ENCODE measurements around the gene OR6M1.

OR6M1 gene, protein sequence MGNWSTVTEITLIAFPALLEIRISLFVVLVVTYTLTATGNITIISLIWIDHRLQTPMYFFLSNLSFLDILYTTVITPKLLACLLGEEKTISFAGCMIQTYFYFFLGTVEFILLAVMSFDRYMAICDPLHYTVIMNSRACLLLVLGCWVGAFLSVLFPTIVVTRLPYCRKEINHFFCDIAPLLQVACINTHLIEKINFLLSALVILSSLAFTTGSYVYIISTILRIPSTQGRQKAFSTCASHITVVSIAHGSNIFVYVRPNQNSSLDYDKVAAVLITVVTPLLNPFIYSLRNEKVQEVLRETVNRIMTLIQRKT

GRCh38 chr11:123806249-123806648 lies at the start of gene OR6M1:
Gene OR6M1, minus strand, starts transcription at chr11:123806349. Its CDS starts 0 bp downstream, at chr11:123806349.
- DNase-seq = no peak

DNA sequence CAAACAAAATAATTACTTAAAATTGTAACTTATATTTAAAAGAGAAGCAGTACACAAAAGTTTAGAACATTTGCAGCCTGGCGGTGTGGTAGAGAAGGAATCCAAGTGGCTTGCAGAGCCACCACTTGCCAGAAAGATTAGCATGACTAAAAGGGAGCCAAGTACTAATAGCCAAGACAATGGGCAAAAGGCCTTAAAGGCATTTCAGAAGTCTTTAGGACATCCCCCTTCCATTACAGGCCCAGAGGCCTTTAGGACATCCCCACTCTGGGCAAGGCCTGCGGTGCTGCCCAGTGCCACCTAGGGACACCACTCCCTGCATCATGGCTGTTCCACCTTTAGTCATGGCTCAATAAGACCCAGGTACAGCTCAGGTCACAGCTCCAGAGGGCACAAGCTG lies 46.9 kb upstream of the OR6M1 start:
- no peak for DNase-seq

DNA sequence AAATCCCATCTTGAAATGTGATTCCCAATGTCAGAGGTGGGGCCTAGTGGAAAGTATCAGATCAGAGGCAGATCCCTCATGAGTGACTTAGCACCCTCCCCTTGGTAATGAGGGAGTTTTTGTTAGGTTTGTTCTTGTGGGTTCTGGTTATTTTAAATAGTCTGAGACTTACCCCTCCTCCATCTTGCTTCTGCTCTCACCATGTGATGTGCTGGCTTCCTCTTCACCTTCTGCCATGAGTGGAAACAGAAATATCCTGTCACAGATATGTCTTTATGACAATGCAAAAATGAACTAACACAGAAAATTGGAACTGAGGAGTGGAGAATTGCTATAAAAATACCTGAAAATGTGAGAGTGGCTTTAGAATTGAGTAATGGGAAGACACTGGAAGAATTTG lies 46.2 kb upstream of the OR6M1 start:
- DNase-seq = no peak

DNA sequence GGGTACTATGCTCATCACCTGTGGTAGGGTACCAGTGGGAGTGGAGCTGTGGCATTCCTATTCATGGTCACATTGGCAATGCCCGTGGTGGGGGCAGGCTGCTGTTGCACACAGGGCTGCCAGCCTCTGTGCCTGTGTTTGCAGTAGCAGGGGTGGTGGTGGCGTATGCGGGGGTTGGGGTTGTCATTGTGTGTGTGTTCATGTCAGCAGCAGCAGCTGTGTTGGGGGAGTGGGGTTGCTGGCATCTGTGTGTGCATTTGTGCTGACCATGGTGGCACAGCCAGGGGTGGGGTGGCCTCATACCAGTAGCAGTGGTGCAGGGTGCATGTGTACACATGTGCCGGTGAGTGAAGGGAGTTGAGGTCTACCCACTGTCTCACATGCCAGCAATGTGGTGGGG lies 45.0 kb upstream of the OR6M1 start:
- no peak for DNase-seq

DNA sequence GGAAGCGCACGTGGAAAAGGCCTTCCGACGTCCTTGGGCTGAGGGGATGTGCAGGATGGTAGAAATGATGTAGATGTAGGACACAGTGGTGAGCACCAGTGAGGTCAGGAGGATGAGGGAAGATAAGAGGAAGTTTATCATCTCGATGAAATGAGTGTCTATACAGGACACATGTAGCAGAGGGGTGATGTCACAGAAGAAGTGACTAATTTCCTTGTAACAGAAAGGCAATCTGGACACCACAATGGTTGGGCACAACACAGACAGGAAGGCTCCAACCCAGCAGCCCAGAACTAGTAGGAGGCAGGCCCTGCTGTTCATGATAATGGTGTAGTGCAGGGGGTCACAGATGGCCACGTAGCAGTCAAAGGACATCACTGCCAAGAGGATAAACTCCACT lies 35.0 kb upstream of the OR6M1 start:
- no peak for DNase-seq

DNA sequence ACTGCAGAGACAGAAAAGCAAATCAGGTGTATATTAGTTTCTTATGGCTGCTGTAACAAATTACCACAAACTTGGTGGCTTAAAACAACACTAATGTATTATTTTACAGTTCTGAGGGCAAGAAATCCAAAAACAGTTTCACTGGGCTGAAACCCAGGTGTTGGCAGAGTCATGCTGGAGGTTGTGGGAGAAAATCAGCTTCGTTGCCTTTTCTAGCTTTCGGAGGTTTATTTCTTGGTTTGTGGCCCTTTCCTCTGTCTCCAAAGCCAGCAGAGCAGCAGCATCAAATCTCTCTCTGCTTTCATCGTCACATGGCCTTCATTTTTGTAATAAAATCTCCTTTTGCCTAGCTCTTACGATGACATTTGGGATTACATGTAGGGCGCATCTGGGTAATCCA lies 33.0 kb upstream of the OR6M1 start:
- no peak for DNase-seq

DNA sequence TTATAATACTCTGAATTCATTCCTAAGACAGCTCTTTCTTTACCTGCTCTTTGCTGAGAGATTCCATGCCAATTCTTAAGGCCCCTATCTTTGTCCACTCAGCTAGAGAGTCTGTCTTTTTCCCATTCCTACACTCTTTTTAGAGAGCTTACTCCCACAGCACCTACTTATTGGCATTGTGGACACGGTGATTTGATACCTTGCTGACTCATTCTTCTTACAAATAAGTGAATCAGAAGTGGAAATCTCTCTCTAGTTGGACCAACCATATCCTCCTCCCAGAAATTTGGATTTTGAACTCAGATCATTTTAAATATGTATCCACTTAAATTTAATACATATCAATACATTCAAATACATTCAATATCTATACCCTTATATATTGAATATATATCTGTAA lies 32.5 kb upstream of the OR6M1 start:
- DNase-seq = no peak

DNA sequence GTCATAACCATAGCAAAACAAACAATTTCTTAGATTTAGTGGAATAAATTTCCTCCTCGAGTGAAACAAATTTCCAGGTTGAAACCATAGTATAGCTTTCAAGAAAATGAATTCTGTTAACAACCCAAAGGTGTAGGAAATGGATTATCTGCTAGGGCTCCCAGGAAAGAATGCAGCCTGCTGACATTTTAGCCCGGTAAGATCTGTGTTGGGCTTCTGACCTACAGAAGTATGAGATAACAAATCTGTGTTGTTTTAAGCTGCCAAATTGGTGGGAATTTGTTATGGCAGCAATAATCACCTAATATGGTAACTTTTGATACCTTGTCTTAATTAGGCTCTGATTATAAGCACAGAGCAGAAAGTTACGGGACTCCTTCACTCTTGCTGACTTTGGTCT lies 32.0 kb upstream of the OR6M1 start:
- no peak for DNase-seq

DNA sequence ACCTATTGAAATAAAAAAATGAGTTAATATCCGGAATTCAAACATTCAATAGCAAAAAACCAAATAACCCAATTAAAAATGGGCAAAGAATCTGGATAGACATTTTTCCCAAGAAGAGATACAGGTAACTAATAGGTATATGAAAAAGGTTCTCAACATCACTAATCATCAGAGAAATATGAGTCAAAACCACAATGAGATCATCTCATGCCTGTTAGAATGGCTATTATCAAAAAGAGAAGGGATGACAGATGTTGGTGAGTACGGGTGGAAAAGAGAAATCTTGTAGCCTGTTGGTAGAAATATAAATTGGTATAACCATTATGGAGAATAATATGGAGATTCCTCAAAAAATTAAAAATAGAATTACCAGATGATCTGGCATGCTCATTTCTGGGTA lies 26.9 kb upstream of the OR6M1 start:
- no peak for DNase-seq

- DNase-seq = no peak
Measured at GRCh38 chr11:123829745-123830144, 23.6 kb upstream of the OR6M1 start.

DNA sequence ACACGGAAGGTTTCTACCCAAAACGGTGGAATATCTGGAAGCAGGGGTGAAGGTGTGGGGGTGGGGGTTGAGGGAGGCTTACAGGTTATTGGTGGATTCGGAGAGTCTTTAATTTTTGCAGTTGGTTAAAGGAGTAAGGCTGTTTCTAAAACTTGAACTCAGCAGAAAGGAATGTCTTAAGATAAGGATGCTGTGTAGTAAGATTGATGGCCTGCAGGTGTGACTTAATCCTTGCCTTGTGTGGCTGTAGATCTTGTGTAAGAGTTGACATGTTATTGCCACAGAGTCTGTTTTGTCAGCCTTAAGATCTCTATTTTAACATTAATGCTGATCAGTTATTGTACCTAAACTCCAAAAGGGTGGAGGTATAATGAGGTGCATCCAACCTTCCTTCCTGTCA lies 16.4 kb upstream of the OR6M1 start:
- DNase-seq = no peak

DNA sequence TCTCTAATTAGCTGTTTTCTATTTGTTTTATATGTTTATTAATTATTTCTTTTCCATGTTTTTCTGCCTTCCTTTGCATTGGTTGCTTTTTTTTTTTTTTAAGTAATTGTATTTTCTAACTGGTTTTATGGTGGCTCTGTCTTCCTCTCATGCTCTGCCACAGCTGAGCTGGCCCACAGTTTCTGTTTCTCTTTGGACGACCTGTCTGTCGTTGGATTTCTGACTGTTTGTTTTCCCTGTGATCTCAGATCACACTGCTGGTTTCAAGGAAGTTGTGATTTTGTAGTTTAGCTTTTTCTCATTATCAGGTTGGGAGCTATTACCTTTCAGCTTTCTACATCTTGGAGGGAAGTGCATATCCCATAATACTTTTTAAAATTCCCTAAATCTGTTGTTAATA lies 15.9 kb upstream of the OR6M1 start:
- DNase-seq = no peak

GRCh38 chr11:123815122-123815521 lies 9.0 kb upstream of the OR6M1 start:
- no peak for DNase-seq

GRCh38 chr11:123801765-123802164 lies 4.4 kb downstream of the OR6M1 start:
- DNase-seq = no peak

DNA sequence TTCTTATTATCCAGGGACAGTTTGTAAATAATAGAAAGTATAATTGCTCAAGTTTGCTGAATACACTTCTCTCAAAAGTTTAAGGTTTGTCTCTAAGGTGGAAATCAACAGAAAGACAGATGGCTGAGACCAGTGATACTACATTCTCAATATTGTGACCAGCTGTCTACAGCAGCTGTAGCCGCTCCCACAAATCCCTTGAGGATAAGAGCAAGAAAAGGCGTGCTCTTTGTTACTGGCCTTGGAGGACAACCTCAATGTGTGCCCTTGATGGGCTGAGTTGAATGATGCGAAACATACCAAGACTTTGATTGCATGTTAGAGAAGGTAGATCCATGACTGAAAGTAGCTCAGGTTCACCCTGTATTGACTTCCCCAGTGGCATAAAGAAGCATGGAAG lies 6.1 kb downstream of the OR6M1 start:
- DNase-seq = no peak

DNA sequence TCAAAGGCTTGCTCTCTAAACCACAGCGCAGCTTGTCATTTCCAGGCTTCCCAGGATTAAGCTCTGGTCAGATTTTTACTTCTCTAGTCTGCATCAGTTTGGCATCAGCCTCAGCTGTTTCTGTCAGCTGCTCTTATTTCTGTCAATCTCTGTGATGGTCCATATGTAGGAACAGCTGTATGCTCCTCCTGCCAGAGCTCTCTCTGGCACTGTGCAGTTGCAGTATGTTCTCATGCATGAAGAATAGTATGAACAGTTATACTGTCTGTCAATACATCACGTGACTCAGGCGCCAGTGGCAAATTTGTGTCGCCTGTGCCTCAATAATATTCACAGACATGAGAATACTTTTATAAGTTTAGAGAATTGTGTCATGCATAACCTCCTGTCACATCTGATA lies 6.7 kb downstream of the OR6M1 start:
- DNase-seq = no peak

DNA sequence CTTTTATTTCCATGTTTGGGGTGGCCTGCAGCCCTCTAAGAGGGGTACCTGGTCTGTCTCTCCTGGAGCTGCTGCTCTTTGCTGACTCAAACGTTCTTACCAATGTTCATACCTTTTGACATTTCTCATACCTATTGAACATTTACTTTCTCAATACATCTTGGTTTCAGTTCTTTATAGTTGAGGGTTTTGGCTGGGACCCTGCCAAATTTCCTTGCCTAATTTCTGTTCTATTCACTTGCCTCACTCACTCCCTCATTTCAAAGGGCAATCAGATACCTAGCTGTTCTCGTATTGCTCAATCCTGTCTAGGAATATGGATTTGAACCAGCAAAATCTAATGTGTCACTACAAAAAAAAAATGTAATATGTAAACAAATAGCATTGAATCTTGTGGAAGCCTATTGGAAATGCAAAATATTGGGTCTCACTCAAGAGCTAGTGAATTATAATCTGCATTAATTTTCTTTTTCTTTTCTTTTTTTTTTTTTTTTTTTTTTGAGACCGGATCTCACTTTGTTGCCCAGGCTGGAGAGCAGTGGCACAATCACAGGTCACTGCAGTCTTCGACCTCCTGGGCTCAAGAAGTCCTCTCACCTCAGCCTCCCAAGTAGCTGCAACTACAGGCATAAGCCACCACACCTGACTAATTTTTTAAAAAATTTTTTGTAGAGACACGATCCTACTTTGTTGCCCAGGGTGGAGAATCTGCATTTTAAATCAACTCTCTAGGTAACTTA lies 7.5 kb downstream of the OR6M1 start:
- no peak for DNase-seq

- no peak for DNase-seq
Measured at GRCh38 chr11:123798079-123798478, 8.1 kb downstream of the OR6M1 start.

DNA sequence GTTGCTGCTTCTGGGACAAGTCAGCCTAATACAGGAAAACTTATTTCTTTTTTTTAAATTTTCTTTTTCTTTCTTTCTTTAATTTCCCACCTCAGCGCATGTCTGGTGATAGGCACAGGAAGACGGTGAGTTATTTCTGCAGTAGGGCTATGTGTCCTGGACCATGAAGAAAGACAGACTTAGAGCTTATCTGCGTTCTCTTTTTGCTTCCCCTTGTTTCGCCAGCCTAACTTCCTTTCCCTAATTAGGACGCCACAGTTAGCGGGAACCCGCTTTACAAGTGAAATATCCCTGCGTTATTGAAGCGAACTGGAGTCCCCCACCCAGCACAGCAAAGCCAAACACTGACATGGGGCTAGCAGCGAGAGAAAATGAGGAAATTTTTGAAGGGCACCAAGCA lies 8.6 kb downstream of the OR6M1 start:
- no peak for DNase-seq

DNA sequence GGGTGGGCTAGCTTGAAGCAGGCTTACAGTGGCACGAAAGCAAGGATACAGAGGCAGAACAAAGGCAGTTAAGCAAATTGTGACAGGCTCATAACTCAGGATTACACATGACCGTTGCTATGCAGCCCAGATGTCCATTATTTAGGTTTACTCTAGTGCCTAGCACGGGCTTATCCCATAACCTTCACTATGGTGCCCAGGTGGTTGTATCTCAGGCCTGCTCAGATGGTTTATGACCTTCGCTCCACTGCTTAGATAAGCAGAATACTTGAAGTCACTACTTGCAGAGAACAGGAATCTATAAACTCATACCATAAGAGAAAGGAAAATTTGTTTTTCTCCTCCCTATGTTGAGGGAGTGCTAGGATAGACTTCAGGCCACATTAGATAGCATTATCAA lies 9.0 kb downstream of the OR6M1 start:
- no peak for DNase-seq

DNA sequence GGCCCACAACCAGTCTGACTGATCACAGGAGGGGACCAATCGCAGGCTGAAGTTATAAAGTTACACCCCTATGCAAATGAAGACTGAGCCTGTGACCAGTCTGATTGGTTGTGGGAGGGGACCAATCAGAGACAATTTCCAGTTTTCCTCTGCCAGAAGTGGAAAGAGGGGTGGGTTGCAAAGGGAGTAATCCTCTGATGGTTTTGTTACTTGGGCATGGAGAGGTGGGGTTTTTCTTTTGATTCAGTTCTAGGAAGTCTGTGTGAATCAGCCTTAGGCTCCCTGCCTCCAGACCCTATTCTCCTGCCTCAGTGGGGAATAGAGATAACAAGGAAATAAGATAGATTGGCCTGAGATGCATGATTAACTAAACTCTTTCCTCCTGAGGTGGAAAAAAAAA lies 9.9 kb downstream of the OR6M1 start:
- no peak for DNase-seq

DNA sequence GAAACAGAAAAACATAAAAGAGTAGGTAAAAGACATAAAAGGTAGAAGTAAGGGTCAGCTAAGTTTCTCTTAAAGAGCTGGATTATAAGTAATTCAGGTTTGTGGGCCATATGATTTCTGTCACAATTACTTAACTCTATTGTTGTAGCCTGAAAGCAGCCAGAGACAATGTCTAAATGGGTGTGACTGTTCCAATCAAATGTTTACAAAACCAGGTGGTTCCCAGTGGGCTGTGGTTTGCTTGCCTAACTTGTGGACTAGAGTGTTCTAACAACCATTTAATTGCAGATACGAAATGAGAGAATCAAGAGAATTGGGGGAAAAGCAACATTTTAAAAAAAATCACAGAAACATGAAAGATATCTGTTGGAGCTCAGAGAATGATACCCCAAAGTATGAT lies 22.6 kb downstream of the OR6M1 start:
- no peak for DNase-seq

DNA sequence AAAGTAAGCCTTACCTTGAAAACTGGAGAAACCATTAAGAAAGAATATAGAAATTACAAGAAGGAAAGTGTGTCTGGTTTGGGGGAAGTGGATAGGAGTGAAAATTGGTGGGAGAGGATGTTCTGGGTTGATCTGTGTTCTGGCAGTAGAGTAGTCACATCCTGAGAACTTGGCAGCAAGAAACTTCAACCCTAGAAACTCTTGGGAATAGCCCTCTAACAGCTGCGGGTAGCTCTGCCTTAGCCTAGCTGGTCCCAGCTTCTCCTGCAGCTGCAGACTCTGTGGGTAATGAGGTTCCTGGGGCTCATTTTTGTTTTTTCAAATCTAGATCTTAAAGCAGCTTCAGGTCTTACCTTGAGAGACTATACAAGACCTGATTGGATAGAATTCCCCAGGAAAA lies 27.6 kb downstream of the OR6M1 start:
- DNase-seq = no peak

- no peak for DNase-seq
Measured at GRCh38 chr11:123775715-123776549, 30.2 kb downstream of the OR6M1 start.

All from bone marrow (tissue), 2 donors.